Ovary (tissue), 9 donors: ENCODE results near the gene WDR93. TPM values are rescaled to one million over a fixed set of nuclear protein-coding genes. Genes with fewer than 3 reads are reported as not detected.

Source experiments
- DNase-seq, 5 donors: peaks; one replicate each; pipeline ENCODE4 v3.0.0-alpha.2; 2019 to 2020
- H3K27ac ChIP-seq, 2 donors: fragments of 200-600 bp; one replicate each; pipeline versions ENCODE4 v1.5.1 to v1.8.0; 2019 to 2022
- H3K27me3 ChIP-seq: fragments of 200-600 bp; one replicate; pipeline ENCODE4 v1.8.0; 2022
- H3K36me3 ChIP-seq: fragments of 200-600 bp; sonication (generic); one replicate; pipeline ENCODE4 v1.5.1; 2019
- H3K4me1 ChIP-seq: one replicate; pipeline ENCODE4 v1.8.1; 2013; ENCODE audit warnings: mild to moderate bottlenecking, moderate library complexity; ENCODE audit not compliant: insufficient read depth
- H3K4me3 ChIP-seq: fragments of 200-600 bp; sonication (generic); one replicate; pipeline ENCODE4 v1.5.1; 2017
- H3K9me3 ChIP-seq, 2 donors: fragments of 200-600 bp in 1 of 2; sonication (generic) in 1 of 2; one replicate each; pipeline versions ENCODE4 v1.5.1 to v1.8.1; 2013 to 2019; ENCODE audit warnings: mild to moderate bottlenecking in 1 of 2, moderate library complexity in 1 of 2
- CTCF ChIP-seq, 3 donors: fragments of 450-650 bp in 2 of 3; fragments of 200-600 bp in 1 of 3; IDR thresholded peaks; one replicate each; pipeline versions ENCODE4 v1.5.1 to v1.8.0; 2016 to 2022; ENCODE audit warnings: antibody characterized with exemption in 3 of 3, mild to moderate bottlenecking in 1 of 3
- EP300 ChIP-seq: sonication (generic); formaldehyde crosslinking; IDR thresholded peaks from one replicate; pipeline ENCODE4 v1.6.1; 2017; ENCODE audit warnings: antibody characterized with exemption
- POLR2A ChIP-seq: fragments of 450-650 bp; IDR thresholded peaks from one replicate; pipeline ENCODE4 v1.6.1; 2017; ENCODE audit warnings: antibody characterized with exemption, mild to moderate bottlenecking, moderate library complexity
- WGBS, 3 donors: extraction: QIAGEN DNeasy Blood & Tissue Kit in 1 of 3; methylation state at CpG; one replicate each; pipeline versions ENCODE4 v1.1.5 to v1.1.7; 2013 to 2017; 5-methylcytosine and 5-hydroxymethylcytosine counted together
- intact Hi-C, 4 donors: fragments of 100-400 bp; cut with DNase I; formaldehyde crosslinking; loops; one replicate each; pipeline versions ENCODE4 v1.11.0 to v1.15.1; 2022 to 2023
- polyA plus RNA-seq, 2 donors: library from polyadenylated mRNA; stranded (reverse); fragments of 200-250 nt in 1 of 2; fragments of 350-450 nt in 1 of 2; fragmentation: Illumina TruSeq in 1 of 2; extraction: RNeasy Lipid Tissue Mini Kit (QIAGEN cat#74804) in 1 of 2; gene quantifications; one replicate each; pipeline ENCODE4 v1.2.3, GENCODE V29; 2013 to 2014
- total RNA-seq, 7 donors: library from RNA; depleted of rRNA in 2 of 7; stranded (reverse); fragments of >200 nt in 2 of 7; fragmentation: NEBNext Ultra II Directional in 3 of 7; extraction: Animal tissue kit (Norgen Biotek cat#: 25700) in 3 of 7; gene quantifications; one replicate each; pipeline versions ENCODE4 v1.1.0 to v1.2.4, GENCODE V29; 2016 to 2023
- donor health status: DM: no; HTN: no; CAD: no; lungs with moderate emphysema.
- donor health status: DM: no; HTN: no; CAD: no.
- donor health status: Bipolar disorder and iron deficiency.
- donor health status: DM: yes; HTN: yes; CAD: no.
- donor health status: DM: no; HTN: no; CAD: no.
- donor health status: DM: yes; HTN: yes; CAD: no.

Gene WDR93
- total and polyA plus RNA-seq, 9 donors = 0.23 to 3.2 (median 0.46) TPM; not detected in 1

DNA sequence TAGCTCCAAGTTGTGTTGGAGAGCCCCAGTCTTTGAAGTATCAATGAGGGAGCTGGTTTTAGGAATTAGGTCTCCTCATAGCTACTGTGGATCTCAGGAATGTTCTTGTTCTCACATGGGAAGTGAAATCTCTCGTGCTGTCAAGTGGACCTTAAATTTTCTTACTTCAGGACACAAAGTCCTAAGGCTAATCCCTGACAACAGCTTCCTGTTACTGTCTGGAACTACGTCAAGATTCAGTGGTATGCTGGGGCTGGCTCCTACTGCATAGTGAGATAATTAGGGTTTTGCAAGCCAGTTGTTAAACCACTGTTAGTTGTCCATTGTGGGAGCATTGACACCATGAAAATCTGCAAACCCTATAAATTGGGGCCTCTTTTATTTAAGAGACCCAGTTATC lies 37.6 kb downstream of the WDR93 start:
- H3K27me3 ChIP-seq = no peaks in the 10 kb centered on the region
- no peak overlapping the region for H3K4me3 ChIP-seq
- no peaks in the 10 kb centered on the region for H3K36me3 ChIP-seq
- DNase-seq = peak in 1 of 5 donors; percentile 45
- H3K4me1 ChIP-seq = peaks cover 9% of the 10 kb centered on the region
- no peaks in the 10 kb centered on the region for H3K9me3 ChIP-seq
- TF ChIP-seq POLR2A (no peak), EP300 (peak; percentile 91)
- intact Hi-C loops = no loop called here
- H3K27ac ChIP-seq = no peak overlapping the region
- 4 to 9% (median 4%) methylated on average over 2 of the region's 2 CpGs for WGBS, 3 donors

GRCh38 chr15:89731275-89731674 lies 40.7 kb downstream of the WDR93 start:
- Histone ChIP-seq H3K27ac (no peak overlapping the region), H3K4me3 (no peak overlapping the region), H3K9me3 (no peaks in the 10 kb centered on the region), H3K4me1 (peaks cover 9% of the 10 kb centered on the region), H3K27me3 (no peaks in the 10 kb centered on the region), H3K36me3 (no peaks in the 10 kb centered on the region)
- DNase-seq = no peak
- TF ChIP-seq POLR2A (no peak), EP300 (no peak), CTCF (IDR thresholded peaks at IDR 0.05) (no peak)
- 92 to 95% (median 93%) methylated on average over 4 to 5 of the region's 5 CpGs for WGBS, 3 donors
- intact Hi-C loops = no loop called here

DNA sequence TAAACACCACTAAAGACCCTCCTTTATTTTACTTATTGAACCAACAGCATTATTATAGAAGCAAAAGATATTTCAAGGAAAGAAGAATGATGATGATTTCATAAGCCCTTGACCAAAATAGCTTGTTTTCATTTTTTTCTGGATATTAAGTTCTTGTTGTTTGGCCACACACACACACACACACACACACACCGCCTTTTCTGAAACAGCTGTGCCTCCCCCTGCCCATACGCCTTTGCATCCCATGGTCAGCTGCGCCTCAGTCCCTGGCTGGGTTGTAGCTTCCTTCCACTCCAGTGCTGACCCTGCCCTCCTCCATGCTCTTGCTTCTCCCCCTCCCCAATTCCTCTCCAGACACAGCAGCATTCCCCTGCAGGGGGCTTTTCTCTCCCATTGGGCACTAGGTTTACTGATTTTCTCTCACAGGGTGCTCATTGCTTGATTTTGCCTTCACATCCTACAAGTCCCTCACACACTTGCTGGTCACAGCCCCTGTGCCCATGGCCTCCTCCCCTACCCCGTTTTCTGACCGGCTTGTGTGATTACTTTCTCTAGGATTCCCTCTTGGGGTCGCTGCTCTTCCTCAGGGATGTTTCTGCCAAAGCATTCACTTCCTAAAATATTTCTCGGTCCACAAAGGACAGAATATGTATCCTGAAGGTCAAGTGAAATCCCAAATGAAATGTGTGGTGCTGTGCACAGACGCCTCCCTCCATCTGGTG lies 42.0 kb downstream of the WDR93 start:
- 9 to 18% (median 10%) methylated on average over 8 of the region's 8 CpGs for WGBS, 3 donors
- no peak for TF ChIP-seq POLR2A
- no peak for TF ChIP-seq EP300
- TF ChIP-seq CTCF (IDR thresholded peaks at IDR 0.05) = no peak
- no peaks in the 10 kb centered on the region for H3K27me3 ChIP-seq

GRCh38 chr15:89735773-89736172 lies 45.2 kb downstream of the WDR93 start:
- H3K9me3 ChIP-seq = no peaks in the 10 kb centered on the region
- TF ChIP-seq EP300 = no peak
- no peak for TF ChIP-seq CTCF (IDR thresholded peaks at IDR 0.05)
- H3K36me3 ChIP-seq = no peaks in the 10 kb centered on the region
- WGBS, 3 donors = 52 to 64% (median 62%) methylated on average over 4 of the region's 4 CpGs
- no peak overlapping the region for H3K4me3 ChIP-seq
- no peak for DNase-seq
- intact Hi-C loops = no loop called here
- no peak overlapping the region for H3K27ac ChIP-seq
- H3K4me1 ChIP-seq = peaks cover 7% of the 10 kb centered on the region
- no peaks in the 10 kb centered on the region for H3K27me3 ChIP-seq

More for the DNA sequence above, 42.0 kb downstream of the WDR93 start:
- Histone ChIP-seq H3K27ac (peak overlapping the region in 1 of 2 donors; percentile 29), H3K36me3 (no peaks in the 10 kb centered on the region), H3K9me3 (no peaks in the 10 kb centered on the region), H3K4me3 (no peak overlapping the region), H3K4me1 (peaks cover 9% of the 10 kb centered on the region)
- peak; percentile 33 to 78 (median 68) for DNase-seq
- intact Hi-C loops = no loop called here

- no peak for TF ChIP-seq POLR2A
- TF ChIP-seq CTCF (IDR thresholded peaks at IDR 0.05) = peak; percentile 83 to 85 (median 84)
- Histone ChIP-seq H3K4me3 (no peak overlapping the region), H3K9me3 (no peaks in the 10 kb centered on the region), H3K27me3 (no peaks in the 10 kb centered on the region), H3K27ac (no peak overlapping the region), H3K36me3 (no peaks in the 10 kb centered on the region), H3K4me1 (no peaks in the 10 kb centered on the region)
- intact Hi-C loops = loop anchor here in 2 of 4 donors (10.0 kb wide), 2 partner anchors 95 to 335 kb away; no protein-coding TSS in a partner anchor
- WGBS, 3 donors = 2 to 4% (median 2%) methylated on average over 8 of the region's 8 CpGs
- DNase-seq = peak in 3 of 5 donors; percentile 37 to 62 (median 50)
Observed at GRCh38 chr15:89740137-89740536, 49.5 kb downstream of the WDR93 start.
